HG02970 (cell line): ENCODE data around the gene NID2.

ENCODE experiments used
- ATAC-seq: cut with Tn5 transposase; IDR thresholded peaks from one replicate; pipeline ENCODE4 v1.9.1; 2021; ENCODE audit warnings: mild to moderate bottlenecking, moderate library complexity, moderate number of reproducible peaks; ENCODE audit not compliant: unreplicated experiment, low FRiP score

The NID2 gene

DNA sequence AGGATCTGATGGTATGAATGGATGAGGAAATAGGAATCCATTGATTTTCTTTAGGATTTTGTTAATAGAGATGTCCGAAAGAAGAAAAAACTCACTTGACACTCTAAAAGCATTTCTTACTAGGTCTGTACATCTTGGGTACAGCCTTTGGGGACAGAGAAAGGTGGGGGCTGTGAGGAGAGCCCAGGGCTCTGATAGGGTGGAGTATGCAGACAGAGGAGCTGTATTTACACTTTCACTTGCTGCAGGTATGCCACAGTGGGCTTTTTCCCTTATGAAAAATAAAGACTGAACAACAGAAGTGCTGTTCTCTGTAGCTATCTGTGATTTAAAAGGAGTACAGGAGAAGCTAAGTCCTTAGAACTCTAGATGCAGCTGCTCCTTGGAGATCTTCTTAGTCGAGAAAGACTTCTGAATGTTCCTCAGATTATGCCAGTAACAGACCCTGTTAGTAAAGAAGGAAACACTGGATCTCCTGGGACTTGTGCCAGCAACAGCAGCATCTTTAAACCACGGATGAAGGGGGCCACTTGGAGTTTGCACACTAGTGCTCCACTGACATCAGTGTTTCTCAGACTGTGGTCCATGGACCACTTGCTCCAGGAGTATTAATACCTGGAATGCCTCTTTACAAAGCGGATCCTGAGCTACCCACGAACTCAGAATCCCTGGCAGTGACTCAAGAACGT lies 98.9 kb downstream of the NID2 start:
- ATAC-seq, result no peak

DNA sequence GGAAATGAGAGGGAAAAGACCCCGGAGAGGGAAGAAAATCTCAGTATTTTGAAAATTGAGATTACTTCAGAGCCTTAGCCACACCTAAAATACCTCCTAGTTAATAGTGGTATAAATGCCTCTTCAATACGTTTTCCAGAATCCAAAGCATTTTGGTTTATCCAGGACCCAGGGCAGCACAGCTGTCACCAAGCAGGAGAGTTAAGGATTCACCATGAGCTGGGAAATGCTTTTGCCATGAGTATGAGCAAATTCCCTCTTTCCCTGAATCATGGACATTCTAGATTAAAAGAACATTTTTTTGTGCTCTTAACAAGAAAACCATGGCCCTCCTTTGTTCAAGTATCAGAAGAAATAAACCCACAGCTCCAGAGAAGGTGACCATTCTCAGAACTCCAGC lies 101.3 kb downstream of the NID2 start:
- ATAC-seq, result no peak

DNA sequence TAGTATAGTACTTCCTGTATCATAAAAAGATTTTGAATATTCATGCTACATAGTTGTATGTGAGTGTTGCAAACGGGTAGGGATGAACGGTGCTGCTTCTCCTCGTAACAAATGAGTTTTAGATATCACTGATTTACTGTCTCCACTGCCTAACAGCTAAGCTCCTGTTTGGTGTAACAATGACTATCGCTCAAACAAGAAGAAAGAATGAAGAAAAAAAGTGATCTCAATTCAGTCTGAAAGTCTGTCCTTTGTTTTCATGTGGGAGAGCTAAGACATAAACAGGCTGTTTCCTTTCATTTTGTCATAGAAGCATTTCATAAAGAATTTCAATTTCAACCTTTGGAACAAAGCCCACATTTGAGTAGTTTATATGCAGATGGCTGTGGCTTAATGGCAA lies 105.6 kb downstream of the NID2 start:
- no peak for ATAC-seq

DNA sequence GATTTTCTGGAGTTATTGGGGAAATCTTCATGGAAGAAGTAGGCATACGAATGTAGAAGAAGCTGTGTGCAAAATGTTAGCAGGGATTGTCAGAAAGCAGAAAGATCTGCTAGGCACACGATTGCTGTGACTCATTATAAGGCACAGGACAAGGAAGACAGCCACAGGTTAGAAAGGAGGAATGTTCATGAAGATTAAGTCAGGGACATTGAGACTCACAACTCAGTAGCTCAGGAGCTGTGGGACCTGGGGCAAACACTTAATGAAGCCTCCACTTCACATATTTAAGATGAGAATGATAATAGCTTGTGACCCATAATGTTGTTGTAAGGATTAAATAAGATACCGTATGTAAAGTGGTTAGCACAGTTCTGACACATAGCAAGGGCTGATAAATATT lies 106.1 kb downstream of the NID2 start:
- no peak for ATAC-seq

DNA sequence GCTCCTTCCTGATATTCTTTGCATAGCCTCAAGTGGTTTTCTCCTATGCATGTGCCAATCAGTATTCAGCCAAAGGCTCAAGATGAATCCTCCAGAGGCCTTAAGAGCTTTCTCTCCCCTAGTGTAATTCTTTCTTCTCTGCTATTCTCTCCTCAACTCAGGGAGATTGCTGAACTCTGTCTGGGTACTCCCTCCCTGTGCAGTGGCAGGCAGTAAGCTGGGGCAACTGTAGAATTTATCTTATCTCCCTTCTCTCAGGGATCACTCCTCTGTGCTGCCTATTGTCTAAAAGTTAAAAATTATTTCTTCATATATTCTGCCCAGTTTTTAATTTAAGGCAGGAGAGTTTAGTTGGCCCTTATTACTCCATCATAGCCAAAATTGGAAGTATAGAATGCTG lies 108.0 kb downstream of the NID2 start:
- no peak for ATAC-seq

DNA sequence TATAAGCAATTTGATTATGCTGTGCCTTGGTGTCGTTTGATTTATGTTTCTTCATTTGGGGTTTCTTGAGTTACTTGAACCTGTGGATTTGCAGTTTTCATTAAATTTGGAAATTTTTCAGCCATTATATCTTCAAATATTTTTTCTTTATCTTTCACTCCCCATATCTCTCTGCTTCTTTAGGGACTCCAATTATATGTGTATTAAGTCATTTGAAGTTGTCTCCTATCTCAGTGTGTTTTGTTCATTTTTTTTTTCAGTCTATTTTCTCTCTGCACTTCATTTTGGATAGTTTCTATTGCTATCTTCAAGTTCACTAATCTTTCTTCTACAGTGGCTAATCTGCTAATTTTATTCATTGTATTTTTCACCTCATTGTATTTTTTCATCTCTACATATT lies 108.9 kb downstream of the NID2 start:
- ATAC-seq, result no peak

DNA sequence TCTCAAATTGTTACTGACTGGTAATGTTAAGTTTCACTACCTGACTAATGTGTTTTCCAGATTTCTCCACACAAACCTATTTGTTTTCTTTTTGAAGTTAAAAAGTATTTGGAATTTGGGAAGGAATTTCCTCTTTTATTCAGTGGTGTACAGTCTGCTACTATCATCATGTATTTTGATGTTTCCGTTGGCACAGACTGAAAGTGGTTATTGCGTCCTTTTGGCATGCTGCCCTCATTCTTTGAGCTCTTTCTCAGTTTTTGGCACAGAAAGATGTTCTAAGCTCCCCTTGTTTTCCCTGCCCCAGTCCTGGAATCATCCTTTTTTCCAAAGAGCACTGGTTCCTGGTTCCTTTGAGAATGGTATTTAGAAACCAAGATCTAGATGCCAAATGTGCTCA lies 110.9 kb downstream of the NID2 start:
- ATAC-seq, result no peak
